GM18508 (cell line): ENCODE results near the gene PSMD14.
"Not testable (repeated sequence)": the region's sequence is repeated elsewhere in the genome, so short reads cannot be mapped to it uniquely, and the experiment has no call there.

Experiments
- ATAC-seq: cut with Tn5 transposase; IDR thresholded peaks from one replicate; pipeline ENCODE4 v1.9.1; 2021; ENCODE audit warnings: moderate number of reproducible peaks; ENCODE audit not compliant: insufficient read depth, unreplicated experiment

PSMD14 gene

DNA sequence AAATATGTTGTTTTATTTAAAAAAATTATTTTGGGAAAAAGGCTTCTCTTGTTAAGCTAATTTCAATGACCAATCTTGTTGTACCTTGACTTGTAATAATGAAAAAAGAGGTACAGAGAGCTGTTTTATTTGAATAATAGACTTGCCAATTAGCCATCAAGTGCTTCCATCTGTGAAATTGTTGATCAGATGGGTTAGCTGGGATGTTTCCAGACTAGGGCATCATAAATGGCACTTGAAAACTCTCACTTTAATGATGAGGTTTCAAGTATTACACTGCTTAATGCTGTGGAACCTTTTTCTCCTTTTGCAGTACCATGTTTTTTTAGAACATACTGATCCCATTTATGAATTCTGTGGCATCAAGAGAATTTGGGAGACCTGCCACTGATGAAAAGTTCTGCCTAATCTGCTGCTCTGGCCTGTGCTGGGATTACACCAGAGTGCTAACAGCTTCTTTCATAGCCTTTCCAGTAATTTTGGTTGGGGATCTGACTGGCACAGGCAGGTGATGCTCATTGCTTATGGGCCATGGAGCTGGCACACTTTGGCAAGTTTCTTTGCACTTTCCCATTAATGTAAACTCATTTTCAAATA is 24.2 kb downstream of the PSMD14 start:
- ATAC-seq, result no peak

DNA sequence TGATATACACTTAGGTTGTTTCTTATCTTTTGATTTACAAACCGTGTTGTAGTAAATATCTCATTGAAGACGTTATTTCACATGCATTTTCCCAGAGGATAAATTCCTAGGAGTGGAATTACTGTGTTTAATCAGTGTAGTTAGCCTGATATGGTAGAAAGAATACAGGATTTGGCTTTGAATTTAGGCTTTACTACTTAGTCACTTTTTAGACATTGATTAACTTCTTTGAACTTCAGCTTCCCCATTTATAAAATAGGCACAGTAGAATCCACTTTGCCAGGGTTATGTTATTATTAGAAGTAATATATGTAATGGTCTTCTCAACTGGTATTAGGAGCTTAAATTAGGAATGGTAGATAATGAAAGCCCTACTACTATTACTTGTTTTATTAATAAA is 27.4 kb downstream of the PSMD14 start:
- ATAC-seq, result no peak

DNA sequence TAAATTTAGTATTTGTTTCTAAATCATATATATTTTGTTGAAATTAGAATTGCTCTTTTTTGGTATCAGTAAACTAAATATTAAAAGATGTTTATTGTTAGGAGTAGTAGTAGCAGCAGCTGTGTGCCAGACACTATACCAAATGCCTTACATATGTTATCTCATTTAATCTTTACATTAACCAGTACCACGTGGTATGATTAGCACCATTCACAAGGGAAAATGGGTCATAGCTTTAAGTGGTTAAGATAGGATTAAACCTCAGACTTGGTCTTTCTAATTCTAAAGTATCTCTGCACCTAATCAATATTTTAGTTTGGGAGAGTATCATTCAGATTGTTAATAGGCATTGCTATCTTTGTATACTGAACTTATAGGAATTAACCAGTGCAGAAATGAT is 29.0 kb downstream of the PSMD14 start:
- ATAC-seq, result no peak

DNA sequence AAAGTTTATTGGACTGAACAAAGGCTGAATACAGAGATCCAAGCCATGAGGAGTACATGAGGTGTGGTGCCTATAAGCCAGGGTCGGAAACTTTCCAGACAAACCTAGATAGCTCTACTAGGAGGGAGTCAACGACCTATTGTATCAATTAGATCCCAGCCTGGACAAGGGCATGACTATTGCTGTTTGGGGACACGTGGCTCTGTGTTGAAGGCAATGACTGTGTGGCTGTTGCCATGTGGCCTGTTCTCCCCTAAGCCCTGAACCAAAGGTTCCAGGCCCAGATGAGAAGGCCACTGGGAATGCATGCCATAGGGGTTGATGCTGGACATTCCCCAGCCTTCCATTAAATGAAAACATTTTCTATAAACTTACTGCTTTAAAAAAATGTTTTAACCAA is 31.3 kb downstream of the PSMD14 start:
- ATAC-seq, result not testable (repeated sequence)

DNA sequence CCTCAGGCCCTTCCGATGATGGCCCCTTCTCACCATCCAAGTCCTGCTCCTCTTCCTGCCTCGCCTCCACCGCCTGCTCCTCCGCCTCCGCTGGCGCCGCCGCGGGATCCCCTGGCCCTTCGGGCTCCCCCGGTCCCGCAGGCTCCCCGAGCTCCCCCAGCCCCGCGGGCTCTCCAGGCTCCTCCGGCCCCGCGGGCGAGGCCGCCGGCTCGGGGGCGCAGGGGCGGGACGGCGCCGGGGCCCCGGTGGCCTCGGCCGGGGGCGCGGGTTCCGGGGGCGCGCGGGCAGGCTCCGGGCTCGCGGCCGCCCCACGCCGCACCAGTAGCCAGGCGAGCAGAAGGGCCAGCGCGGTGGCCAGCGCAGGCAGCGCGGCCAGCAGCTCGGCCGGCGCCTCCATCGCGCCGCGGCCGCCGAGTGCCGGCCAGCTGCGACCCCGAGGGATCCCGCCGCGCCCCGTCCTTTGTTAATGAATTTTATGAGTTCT is 32.7 kb downstream of the PSMD14 start:
- not testable (repeated sequence) for ATAC-seq

DNA sequence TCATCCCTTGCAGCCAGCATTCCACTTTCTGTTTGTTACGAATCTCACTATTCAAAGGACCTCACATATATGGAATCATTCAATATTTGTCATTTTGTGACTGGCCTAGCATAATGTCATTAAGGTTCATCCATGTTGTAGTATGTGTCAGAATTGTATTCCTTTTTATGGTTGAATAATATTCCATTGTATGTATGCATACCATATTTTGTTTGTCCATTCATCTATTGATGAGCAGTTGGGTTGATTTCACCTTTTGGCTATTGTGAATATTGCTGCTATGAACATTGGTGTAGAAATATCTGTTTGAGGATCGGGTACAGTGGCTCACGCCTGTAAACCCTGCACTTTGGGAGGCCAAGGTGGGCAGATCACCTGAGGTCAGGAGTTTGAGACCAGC is 35.0 kb downstream of the PSMD14 start:
- ATAC-seq, result no peak

DNA sequence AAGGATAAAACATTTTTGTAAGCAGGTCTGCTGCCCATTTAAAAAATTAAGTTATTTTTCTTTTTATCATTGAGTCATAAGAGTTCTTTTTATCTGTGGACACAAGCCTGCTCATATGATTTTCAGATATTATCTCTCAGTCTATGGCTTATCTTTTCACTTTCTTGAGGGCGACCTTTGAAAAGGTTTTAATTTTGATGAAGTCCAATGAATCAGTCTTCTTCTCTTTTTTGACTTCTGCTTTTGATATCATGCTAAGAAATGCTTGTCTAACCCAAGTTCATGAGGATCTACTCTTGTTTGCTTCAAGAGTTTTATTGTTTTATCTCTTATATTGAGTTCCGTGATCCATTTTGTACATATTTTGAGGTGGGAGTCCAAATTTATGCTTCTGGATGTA is 36.5 kb downstream of the PSMD14 start:
- no peak for ATAC-seq

DNA sequence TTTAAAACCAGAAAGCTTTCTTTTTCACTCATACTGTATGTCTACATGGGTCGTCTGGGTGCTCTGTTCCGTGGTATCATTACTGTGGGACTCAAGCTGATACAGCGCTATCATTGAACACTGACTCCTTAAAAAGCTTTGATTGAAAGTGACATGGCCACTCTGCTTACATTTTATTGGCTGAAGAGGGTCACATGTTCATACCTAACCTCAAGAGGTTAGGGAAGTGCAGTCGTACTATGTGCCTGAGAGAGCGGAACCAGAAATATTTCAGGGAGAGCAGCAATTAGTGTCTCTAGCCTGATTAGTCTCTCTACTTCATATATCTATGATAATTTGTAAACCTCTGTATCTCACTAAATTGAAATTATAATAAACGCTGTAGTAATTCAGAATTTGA is 43.5 kb downstream of the PSMD14 start:
- no peak for ATAC-seq

DNA sequence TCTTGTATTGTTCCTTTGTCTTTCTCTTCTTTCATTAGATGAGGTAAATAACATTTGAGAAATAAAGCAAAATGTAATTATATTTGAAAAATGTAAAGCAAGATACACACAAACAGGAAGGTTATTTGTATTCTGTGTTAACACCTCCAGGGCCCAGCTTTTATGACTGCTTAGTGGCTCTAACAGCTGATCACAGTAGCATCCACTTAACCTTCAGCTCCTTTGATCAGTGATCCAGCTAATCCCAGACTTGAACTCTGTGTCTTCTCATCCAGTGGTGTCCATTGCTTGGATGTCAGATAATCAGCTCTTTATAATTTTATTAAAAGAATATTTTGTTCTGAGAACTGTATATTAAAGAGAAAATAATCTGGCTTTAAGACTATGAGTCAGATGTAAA is 44.5 kb downstream of the PSMD14 start:
- no peak for ATAC-seq

DNA sequence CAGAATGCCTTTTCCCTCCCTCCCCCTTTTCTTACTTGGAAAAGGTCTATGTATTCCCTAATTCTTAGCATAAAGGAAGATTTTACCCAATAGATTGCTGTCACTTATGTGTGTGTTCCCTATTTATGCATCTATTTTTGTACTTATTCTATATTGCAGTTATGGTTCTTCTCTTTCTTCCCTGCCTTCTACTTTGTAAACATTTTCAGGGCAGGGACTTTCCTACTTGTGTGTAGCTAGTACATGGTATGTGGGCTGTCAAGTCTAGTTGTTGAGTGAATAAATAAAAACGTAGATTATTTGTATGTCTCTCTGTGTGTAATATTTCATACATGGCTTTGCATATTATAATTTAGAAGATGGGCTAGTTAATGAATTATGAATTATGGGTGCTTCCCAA is 45.3 kb downstream of the PSMD14 start:
- no peak for ATAC-seq

DNA sequence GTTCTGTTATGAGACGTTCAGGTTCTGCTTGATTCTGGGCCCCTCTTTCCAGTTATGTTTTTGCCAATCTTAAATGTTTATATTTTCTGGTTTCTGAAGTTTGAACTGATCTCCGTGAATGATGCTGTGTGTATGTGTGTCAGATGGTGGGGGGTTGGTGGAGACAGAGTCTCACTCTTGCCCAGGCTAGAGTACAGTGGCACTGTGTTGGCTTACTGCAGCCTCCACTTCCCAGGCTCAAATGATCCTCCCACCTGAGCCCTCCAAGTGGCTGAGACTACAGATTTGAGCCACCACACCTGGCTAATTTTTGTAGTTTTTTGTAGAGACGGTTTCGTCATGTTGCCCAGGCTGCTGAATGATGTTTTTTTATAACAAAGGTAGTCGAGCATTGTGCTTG is 45.9 kb downstream of the PSMD14 start:
- no peak for ATAC-seq

DNA sequence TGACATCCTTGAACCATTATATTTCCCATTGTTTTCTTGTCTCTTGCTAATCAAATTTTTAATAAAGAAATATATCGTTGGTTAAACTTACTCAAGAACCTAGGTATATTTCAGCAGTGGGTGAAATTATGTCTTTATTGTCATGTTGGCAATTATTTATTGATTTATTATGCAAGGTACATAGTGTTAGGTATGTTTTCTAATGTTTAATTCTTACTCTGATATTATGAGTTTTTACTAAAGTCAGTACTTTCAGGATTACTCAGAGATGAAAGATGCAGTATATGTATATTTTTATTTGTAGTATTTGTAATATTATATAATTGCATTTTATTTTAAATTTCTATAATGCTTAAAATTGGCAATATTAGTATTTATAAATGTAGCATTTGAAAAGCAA is 46.9 kb downstream of the PSMD14 start:
- ATAC-seq, result no peak

DNA sequence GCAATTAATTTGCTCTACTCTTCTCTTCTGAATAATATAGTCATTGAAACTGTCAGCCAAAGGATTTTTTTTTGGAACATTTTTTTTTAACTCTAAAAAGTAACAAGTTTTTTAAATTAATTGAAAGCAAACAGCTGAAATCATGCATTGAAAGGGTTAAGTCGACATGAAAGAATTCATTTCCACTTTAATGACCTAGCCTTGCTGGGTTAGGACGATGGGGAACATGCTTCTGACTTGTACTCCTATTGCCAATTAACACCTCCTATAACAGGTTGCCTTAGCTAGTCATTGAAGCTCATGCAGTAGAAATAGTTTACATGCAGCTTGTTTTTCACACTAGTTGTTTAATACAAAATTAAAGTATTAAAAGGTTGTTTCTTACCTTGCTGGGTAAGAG is 47.8 kb downstream of the PSMD14 start:
- no peak for ATAC-seq

DNA sequence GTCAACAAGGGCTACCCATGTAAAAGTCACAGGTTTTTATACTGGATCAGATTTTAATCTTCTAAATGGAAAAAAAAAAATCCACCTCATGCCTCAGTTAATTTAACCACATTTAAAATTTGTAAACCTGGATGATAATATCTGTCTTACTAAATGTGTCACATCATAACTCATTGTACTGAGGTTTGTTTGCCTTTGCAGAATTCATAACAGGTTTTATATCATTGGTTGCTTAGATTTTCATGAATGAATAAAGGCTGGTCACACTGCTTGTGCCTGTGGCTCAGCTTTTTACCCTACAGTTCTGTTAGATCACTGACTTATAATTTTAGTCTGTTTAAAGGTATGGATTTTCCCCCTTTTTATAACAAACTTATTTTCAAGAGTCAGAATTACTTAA is 48.9 kb downstream of the PSMD14 start:
- no peak for ATAC-seq

DNA sequence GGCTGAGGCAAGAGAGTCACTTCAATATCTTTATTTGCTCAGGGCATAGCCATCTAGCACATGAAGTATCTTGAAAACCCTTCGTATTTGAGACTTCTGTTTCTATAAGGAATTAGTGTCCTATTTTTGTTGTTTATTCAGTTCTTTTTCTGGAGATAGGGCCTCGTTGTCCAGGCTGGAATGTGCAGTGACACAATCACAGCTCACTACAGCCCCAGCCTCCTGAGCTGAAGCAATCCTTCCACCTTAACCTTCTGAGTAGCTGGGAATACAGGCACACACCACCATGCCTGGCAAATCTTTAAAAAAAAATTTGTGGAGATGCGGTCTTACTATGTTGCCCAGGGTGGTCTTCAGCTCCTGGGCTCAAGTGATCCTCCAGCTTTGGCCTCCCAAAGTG is 50.6 kb downstream of the PSMD14 start:
- ATAC-seq, result no peak

DNA sequence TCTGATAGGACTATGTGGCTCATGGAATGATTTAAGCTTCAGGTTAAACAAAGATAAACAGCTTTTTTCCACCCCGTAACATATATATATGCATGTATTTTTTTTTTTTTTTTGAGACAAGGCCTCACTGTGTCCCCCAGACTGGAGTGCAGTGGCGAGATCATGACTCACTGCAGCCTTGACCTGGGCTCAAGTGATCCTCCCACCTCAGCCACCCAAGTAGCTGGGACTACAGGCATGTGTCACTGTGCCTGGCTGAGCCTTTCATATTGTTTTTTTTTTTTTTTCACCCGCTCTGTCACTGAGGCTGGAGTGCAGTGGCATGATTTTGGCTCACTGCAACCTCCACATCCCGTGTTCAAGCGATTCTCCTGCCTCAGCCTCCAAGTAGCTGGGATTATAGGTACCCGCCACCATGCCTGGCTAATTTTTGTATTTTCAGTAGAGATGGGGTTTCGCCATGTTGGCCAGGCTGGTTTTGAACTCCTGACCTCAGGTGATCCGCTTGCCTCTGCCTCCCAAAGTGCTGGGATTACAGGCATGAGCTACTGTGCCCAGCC is 52.0 kb downstream of the PSMD14 start:
- not testable (repeated sequence) for ATAC-seq

DNA sequence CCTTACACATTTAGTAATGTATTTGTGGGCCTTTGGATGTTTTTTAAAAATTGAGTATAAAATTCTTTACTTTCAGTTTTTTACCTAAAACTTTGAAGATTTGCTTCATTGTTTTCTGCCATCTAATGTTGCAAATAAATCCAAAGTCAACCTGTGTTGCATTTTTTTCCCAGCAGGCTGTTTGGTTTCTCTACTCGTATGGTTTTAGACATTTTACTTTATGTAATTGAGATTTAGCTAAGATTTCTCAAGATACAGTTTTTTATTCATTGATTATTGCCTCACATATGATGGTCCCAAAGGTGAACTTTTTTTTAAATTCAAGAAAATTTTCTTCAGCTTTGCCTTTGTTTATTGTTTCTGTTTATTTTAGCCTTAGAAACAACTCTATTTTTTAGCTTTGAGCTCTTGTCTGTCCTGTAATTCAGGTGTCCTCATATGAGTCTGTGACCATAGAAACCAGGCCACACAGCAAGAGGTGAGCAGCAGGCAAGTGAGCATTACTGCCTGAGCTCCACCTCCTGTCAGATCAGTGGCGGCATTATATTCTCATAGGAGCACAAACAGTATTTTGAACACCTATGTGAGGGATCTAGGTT is 54.4 kb downstream of the PSMD14 start:
- ATAC-seq, result no peak

DNA sequence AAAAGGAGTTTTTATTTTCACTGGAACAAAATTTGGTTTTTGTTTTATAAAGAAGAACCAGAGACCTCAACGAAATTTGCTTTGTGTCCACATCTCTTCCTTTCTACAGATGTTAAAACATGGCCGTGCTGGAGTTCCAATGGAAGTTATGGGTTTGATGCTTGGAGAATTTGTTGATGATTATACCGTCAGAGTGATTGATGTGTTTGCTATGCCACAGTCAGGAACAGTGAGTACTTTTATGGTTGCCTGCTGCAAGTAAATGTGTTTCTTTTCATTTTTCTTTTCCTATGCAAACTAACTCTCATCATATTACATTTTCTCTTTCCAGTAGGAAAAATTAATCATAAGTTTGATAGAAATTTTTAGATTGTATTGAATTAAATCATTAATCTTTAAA is 59.5 kb downstream of the PSMD14 start:
- ATAC-seq, result no peak

DNA sequence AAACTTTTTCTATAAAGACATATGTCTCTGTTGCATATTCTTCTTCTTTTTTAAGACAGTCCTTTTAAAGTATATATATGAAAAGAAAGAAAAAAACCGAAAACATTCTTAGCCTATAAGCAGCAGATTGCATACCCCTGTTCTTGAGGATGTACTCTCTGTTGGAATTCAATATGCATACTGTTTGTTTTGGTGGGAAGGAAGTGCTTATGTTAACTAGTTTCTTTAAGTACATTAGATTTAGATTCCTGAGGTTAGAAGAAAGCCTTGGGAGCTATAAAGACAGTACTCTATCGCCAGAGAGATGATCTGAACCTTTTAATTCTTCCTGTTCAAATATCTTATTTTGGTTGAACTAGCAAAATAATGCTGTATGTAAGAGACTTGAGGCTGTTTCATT is 61.1 kb downstream of the PSMD14 start:
- ATAC-seq, result no peak

DNA sequence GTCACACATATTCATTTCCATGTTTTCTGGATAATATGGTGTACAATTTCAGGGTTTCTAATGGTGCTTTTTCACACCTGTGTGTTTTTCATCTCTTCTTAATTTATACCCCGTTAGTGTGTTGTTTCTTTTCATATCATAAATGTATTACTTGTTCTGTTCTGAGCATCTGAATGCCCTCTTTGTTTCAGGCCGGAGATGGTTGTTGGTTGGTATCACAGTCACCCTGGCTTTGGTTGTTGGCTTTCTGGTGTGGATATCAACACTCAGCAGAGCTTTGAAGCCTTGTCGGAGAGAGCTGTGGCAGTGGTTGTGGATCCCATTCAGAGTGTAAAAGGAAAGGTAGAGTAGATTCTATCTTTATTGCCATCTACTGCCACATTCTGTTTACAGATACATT is 62.8 kb downstream of the PSMD14 start:
- no peak for ATAC-seq

DNA sequence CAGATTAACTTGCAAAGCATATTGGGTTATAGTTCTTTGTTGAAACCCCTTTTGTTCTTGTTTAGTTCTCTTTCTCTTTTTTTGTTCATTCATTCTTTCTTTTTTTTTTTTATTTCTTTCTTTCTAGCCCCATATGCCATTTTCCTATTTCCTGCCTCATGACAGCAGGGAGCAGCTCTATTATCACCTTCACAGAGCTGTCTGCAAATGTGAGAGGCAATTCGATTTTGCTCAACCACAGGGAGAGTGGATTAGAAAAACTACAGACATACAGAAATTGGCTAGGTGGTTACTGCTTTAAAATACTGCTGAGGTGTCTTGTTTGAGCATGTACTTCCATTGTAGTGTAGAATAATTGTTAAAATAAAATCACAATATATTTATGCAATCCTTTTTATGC is 63.6 kb downstream of the PSMD14 start:
- no peak for ATAC-seq

DNA sequence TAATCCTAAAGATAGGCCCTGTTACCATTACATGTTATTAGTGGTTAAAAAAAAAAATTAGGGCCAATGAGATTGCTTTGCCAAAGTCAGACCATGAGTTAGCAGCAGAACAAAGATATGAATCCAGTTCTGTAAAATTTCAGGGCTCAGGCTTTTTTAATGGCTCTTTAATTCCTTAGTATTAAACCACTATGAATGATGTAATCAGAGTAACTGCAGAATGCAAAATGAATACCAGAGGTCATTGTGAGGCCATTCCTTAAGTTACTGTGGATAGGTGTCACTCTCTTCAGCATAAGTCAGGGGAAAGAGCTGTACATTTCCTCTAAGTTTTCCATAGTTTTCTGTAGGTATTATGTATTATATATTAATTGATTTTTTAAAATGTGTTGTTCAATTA is 65.7 kb downstream of the PSMD14 start:
- no peak for ATAC-seq
